HCT116 (cell line): Measurements from ENCODE around the gene FAP.

ENCODE experiments used
- EZH2phosphoT487 ChIP-seq: fragments of 200-600 bp; IDR thresholded peaks from 2 replicates; pipeline ENCODE4 v1.6.1; 2018; ENCODE audit warnings: antibody characterized with exemption, borderline replicate concordance
- JUND ChIP-seq: IDR thresholded peaks from 2 replicates; pipeline ENCODE4 v1.6.1; 2012
- POLR2A ChIP-seq: IDR thresholded peaks from 2 replicates; pipeline ENCODE4 v1.7.0; 2011; ENCODE audit warnings: borderline replicate concordance; ENCODE audit not compliant: insufficient read depth, insufficient read length; ENCODE audit errors: extremely low read depth
- SP1 ChIP-seq: IDR thresholded peaks from 2 replicates; pipeline ENCODE4 v1.6.1; 2012; ENCODE audit warnings: low read depth
- ZFX ChIP-seq: fragments of 450-650 bp; IDR thresholded peaks from 2 replicates; pipeline ENCODE4 v1.6.1; 2017
- TF ChIP-seq, protein P1 (sequence below), 3 experiments: fragments of 200-600 bp in 1 of 3; sonication (generic) in 1 of 3; IDR thresholded peaks in 2 of 3; conservative IDR thresholded peaks in 1 of 3; 2 replicates each; pipeline ENCODE4 v1.5.1; 2012 to 2017; ENCODE audit warnings: low read depth in 2 of 3, low read length in 2 of 3, antibody characterized with exemption in 1 of 3, borderline replicate concordance in 1 of 3, control low read depth in 1 of 3, mild to moderate bottlenecking in 1 of 3, mixed read lengths in 1 of 3, mixed run types in 1 of 3, moderate library complexity in 1 of 3; ENCODE audit not compliant: insufficient read depth in 1 of 3
- TF ChIP-seq, protein P2 (sequence below): IDR thresholded peaks from 2 replicates; pipeline ENCODE4 v1.6.1; 2012

DNA sequence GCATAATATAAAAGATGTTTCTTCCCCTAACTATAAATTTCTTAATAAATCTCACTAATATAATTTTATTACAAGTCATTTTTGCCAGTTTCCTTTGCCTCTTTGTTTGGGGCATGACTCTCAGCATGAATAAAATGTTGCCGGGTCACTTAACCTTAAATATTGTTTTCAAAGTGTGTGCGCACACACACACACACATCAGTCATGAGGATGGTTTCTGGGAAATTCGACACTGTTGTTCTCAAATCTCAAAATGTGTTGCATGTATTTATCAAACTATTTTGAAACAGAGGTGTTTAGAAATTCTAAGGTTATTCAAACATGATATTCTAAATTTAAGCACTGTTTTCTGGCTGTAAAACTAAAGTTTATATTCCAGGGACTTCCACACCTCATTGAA is 31.5 kb downstream of the FAP start:
- TF ChIP-seq, protein P1, sequence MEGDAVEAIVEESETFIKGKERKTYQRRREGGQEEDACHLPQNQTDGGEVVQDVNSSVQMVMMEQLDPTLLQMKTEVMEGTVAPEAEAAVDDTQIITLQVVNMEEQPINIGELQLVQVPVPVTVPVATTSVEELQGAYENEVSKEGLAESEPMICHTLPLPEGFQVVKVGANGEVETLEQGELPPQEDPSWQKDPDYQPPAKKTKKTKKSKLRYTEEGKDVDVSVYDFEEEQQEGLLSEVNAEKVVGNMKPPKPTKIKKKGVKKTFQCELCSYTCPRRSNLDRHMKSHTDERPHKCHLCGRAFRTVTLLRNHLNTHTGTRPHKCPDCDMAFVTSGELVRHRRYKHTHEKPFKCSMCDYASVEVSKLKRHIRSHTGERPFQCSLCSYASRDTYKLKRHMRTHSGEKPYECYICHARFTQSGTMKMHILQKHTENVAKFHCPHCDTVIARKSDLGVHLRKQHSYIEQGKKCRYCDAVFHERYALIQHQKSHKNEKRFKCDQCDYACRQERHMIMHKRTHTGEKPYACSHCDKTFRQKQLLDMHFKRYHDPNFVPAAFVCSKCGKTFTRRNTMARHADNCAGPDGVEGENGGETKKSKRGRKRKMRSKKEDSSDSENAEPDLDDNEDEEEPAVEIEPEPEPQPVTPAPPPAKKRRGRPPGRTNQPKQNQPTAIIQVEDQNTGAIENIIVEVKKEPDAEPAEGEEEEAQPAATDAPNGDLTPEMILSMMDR (IDR thresholded peaks at IDR 0.05 in 2 of 3, conservative IDR thresholded peaks at IDR 0.05 in 1 of 3; ENCODE audit: borderline replicate concordance in 1 of 3, insufficient read depth in 1 of 3, low read depth in 2 of 3, low read length in 2 of 3), result no peak
- no peak for TF ChIP-seq POLR2A
- TF ChIP-seq EZH2phosphoT487, result no peak
- TF ChIP-seq, protein P2, sequence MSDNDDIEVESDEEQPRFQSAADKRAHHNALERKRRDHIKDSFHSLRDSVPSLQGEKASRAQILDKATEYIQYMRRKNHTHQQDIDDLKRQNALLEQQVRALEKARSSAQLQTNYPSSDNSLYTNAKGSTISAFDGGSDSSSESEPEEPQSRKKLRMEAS, result no peak
- no peak for TF ChIP-seq JUND
- no peak for TF ChIP-seq ZFX
- TF ChIP-seq SP1, result no peak
